Panc1 (cell line): ENCODE data around the gene ZNF74. TPM values are rescaled to one million over a fixed set of nuclear protein-coding genes. Genes with fewer than 3 reads are reported as not detected.

Source experiments
- ATAC-seq: fragments of 200-7000 bp; cut with Tn5 transposase; 2 replicates; pipeline ENCODE4 v1.9.1; 2020; ENCODE audit warnings: mild to moderate bottlenecking, moderate library complexity
- BruUV-seq: library from RNA; stranded (reverse); fragments of 400-500 nt; replicated peaks from 2 replicates; lab custom pipeline; 2021; lab: Mats Ljungman, UMichigan
- CTCF ChIA-PET: fragments of 300-600 bp; sonication (Branson Sonifier 250); formaldehyde crosslinking; loops from one replicate; lab custom pipeline; 2022; ENCODE audit warnings: antibody characterized with exemption; lab: Charles Lee
- POLR2A ChIA-PET: fragments of 300-600 bp; sonication (Branson Sonifier 250); formaldehyde crosslinking; loops from one replicate; lab custom pipeline; 2022; ENCODE audit warnings: antibody characterized with exemption; lab: Charles Lee
- DNase-seq: peaks from one replicate; pipeline ENCODE4 v3.0.0-alpha.2; 2010; ENCODE audit warnings: low read depth, low spot score
- H3K27ac ChIP-seq: 2 replicates; pipeline ENCODE4 v1.5.1; 2011; ENCODE audit warnings: mild to moderate bottlenecking, low read length, inconsistent platforms
- H3K27me3 ChIP-seq: fragments of 200-500 bp; sonication (Bioruptor generic); 2 replicates; pipeline ENCODE4 v1.6.0; 2014; ENCODE audit warnings: low read length, inconsistent platforms; ENCODE audit not compliant: control insufficient read depth, insufficient read depth
- H3K36me3 ChIP-seq: fragments of 200-500 bp; sonication (Bioruptor generic); 2 replicates; pipeline ENCODE4 v1.5.1; 2014; ENCODE audit warnings: inconsistent platforms, mild to moderate bottlenecking, low read length, moderate library complexity; ENCODE audit not compliant: control insufficient read depth, insufficient read depth
- H3K4me1 ChIP-seq: 2 replicates; pipeline ENCODE4 v1.5.1; 2011; ENCODE audit warnings: inconsistent platforms, mild to moderate bottlenecking, low read length, moderate library complexity; ENCODE audit not compliant: control insufficient read depth, insufficient read depth
- H3K4me3 ChIP-seq, 2 experiments: 2 replicates each; pipeline ENCODE4 v1.5.1; 2011 to 2012; ENCODE audit warnings: low read depth in 2 of 2, low read length in 2 of 2, mild to moderate bottlenecking in 2 of 2, inconsistent platforms in 1 of 2, moderate library complexity in 1 of 2
- H3K9me3 ChIP-seq: fragments of 200-500 bp; sonication (Bioruptor generic); 2 replicates; pipeline ENCODE4 v1.5.1; 2014; ENCODE audit warnings: low read depth, mild to moderate bottlenecking, inconsistent platforms, low read length, moderate library complexity; ENCODE audit not compliant: control insufficient read depth, insufficient read depth
- CTCF ChIP-seq: fragments of 450-650 bp; IDR thresholded peaks from 2 replicates; pipeline ENCODE4 v1.5.1; 2017; ENCODE audit warnings: mild to moderate bottlenecking
- POLR2AphosphoS5 ChIP-seq: IDR thresholded peaks from 2 replicates; pipeline ENCODE4 v1.6.1; 2012; ENCODE audit warnings: mild to moderate bottlenecking, low read depth, low read length, moderate library complexity
- REST ChIP-seq, 2 experiments: IDR thresholded peaks; 2 replicates each; pipeline ENCODE4 v1.6.1; 2011 to 2012; ENCODE audit warnings: low read depth in 2 of 2, control low read depth in 1 of 2, low read length in 1 of 2, mild to moderate bottlenecking in 1 of 2, moderate library complexity in 1 of 2; ENCODE audit not compliant: insufficient read depth in 1 of 2
- SIN3A ChIP-seq: IDR thresholded peaks from 2 replicates; pipeline ENCODE4 v1.6.1; 2012; ENCODE audit warnings: low read depth, mild to moderate bottlenecking, low read length, moderate library complexity, borderline replicate concordance; ENCODE audit not compliant: insufficient read depth
- TCF7L2 ChIP-seq: IDR thresholded peaks from 2 replicates; pipeline ENCODE4 v1.6.1; 2011; ENCODE audit warnings: mild to moderate bottlenecking, low read depth, low read length, inconsistent platforms
- in situ Hi-C: cut with HindIII; loops from 2 replicates; pipeline ENCODE4 v1.10.0; 2016; ENCODE audit warnings: low sequenced_read_pairs, low pct_unique_long_range_greater_than_20kb
- intact Hi-C: fragments of 100-400 bp; cut with micrococcal nuclease; formaldehyde crosslinking; loops from one replicate; pipeline ENCODE4 v1.10.0; 2022; ENCODE audit not compliant: unreplicated experiment
- total RNA-seq: library from RNA; stranded (reverse); gene quantifications from one replicate; pipeline ENCODE4 v1.2.1, GENCODE V29; 2021; ENCODE audit not compliant: unreplicated experiment

ZNF74 gene
- total RNA-seq, 1 experiment from 2014 or later: 13.2 TPM

GRCh38 chr22:20428496-20429253 is 34.7 kb downstream of the ZNF74 start:
- no peaks in the 10 kb centered on the region; the same call in 1 of the 2 replicates for H3K4me1 ChIP-seq
- ATAC-seq: no peak
- DNase-seq: no peak
- ChIA-PET CTCF (interaction anchor here (0.6 kb wide), 1 partner anchor 143 kb away, joined by 6 read pairs; no protein-coding TSS in a partner anchor), POLR2A (no interaction called here)
- intact Hi-C loops: no loop called here
- no peak overlapping the region for H3K4me3 ChIP-seq
- no peaks in the 10 kb centered on the region for H3K36me3 ChIP-seq
- in situ Hi-C loops: no loop called here
- BruUV-seq: no TSS peak
- H3K9me3 ChIP-seq: no peaks in the 10 kb centered on the region
- TF ChIP-seq CTCF (no peak), REST (IDR thresholded peaks at IDR 0.05; ENCODE audit: insufficient read depth in 1 of 2, low read depth in 2 of 2, low read length in 1 of 2) (no peak), SIN3A (no peak), TCF7L2 (no peak), POLR2AphosphoS5 (no peak)
- no peak overlapping the region for H3K27ac ChIP-seq
- no peaks in the 10 kb centered on the region for H3K27me3 ChIP-seq

GRCh38 chr22:20429254-20430100 is 35.5 kb downstream of the ZNF74 start:
- intact Hi-C loops: no loop called here
- in situ Hi-C loops: no loop called here
- Histone ChIP-seq H3K4me1 (no peaks in the 10 kb centered on the region), H3K9me3 (no peaks in the 10 kb centered on the region), H3K27me3 (no peaks in the 10 kb centered on the region), H3K4me3 (no peak overlapping the region), H3K27ac (no peak overlapping the region), H3K36me3 (no peaks in the 10 kb centered on the region)
- DNase-seq (no peak), ATAC-seq (no peak)
- BruUV-seq: no TSS peak
- ChIA-PET POLR2A (no interaction called here), CTCF (interaction anchor here (0.5 to 0.6 kb wide), 2 partner anchors 11 to 142 kb away, joined by 5 to 6 read pairs; no protein-coding TSS in a partner anchor)
- no peak for TF ChIP-seq TCF7L2
- TF ChIP-seq POLR2AphosphoS5: no peak
- no peak for TF ChIP-seq SIN3A
- no peak for TF ChIP-seq CTCF
- no peak for TF ChIP-seq REST (IDR thresholded peaks at IDR 0.05; ENCODE audit: insufficient read depth in 1 of 2, low read depth in 2 of 2, low read length in 1 of 2)
